GM12878 (cell line): Measurements from ENCODE around the gene ZSWIM9.

ENCODE experiments used
- ASH2L ChIP-seq: fragments of 300-600, 200-600 bp; sonication (generic); IDR thresholded peaks from 2 replicates; pipeline ENCODE4 v1.6.1; 2017; ENCODE audit warnings: low read depth, mild to moderate bottlenecking, borderline replicate concordance
- BRCA1 ChIP-seq: IDR thresholded peaks from 2 replicates; pipeline ENCODE4 v1.6.1; 2011; ENCODE audit warnings: low read depth, low read length, improper control_type of control experiment
- CHD2 ChIP-seq: IDR thresholded peaks from 2 replicates; pipeline ENCODE4 v1.6.1; 2011; ENCODE audit warnings: low read depth, low read length, improper control_type of control experiment, borderline replicate concordance
- JUNB ChIP-seq: IDR thresholded peaks from 2 replicates; pipeline ENCODE4 v1.6.1; 2016; ENCODE audit warnings: antibody characterized with exemption, mild to moderate bottlenecking
- LARP7 ChIP-seq: fragments of 450-650 bp; IDR thresholded peaks from 2 replicates; pipeline ENCODE4 v1.6.1; 2017; ENCODE audit warnings: mild to moderate bottlenecking
- NFIC ChIP-seq: IDR thresholded peaks from 2 replicates; pipeline ENCODE4 v1.6.1; 2012; ENCODE audit warnings: low read depth, mild to moderate bottlenecking, inconsistent platforms, low read length, moderate library complexity
- POLR2A ChIP-seq: IDR thresholded peaks from 2 replicates; pipeline ENCODE4 v1.6.1; 2011; ENCODE audit warnings: low read depth, mild to moderate bottlenecking, low read length
- POLR2AphosphoS2 ChIP-seq: IDR thresholded peaks from 2 replicates; pipeline ENCODE4 v1.6.1; 2011; ENCODE audit warnings: low read depth, mild to moderate bottlenecking, low read length, improper control_type of control experiment, moderate library complexity
- RCOR1 ChIP-seq: conservative IDR thresholded peaks from 2 replicates; pipeline ENCODE4 v1.6.1; 2012; ENCODE audit warnings: low read depth, low read length, improper control_type of control experiment
- ZBTB33 ChIP-seq: fragments of 450-650 bp; IDR thresholded peaks from 2 replicates; pipeline ENCODE4 v1.6.1; 2017; ENCODE audit warnings: mild to moderate bottlenecking
- TF ChIP-seq, protein P1 (sequence below), 3 experiments: IDR thresholded peaks in 2 of 3; conservative IDR thresholded peaks in 1 of 3; 2 replicates each; pipeline ENCODE4 v1.5.1; 2011; ENCODE audit warnings: low read depth in 3 of 3, low read length in 3 of 3, mild to moderate bottlenecking in 3 of 3, control low read depth in 2 of 3, moderate library complexity in 2 of 3, inconsistent platforms in 1 of 3, mixed read lengths in 1 of 3; ENCODE audit not compliant: control insufficient read depth in 2 of 3, insufficient read depth in 1 of 3; ENCODE audit errors: extremely low read depth in 1 of 3

GRCh38 chr19:48121909-48122371 lies 48.5 kb upstream of the ZSWIM9 start:
- TF ChIP-seq JUNB: no peak
- TF ChIP-seq CHD2: no peak
- no peak for TF ChIP-seq ZBTB33
- TF ChIP-seq LARP7: no peak
- TF ChIP-seq ASH2L: no peak
- TF ChIP-seq RCOR1: no peak
- TF ChIP-seq, protein P1, sequence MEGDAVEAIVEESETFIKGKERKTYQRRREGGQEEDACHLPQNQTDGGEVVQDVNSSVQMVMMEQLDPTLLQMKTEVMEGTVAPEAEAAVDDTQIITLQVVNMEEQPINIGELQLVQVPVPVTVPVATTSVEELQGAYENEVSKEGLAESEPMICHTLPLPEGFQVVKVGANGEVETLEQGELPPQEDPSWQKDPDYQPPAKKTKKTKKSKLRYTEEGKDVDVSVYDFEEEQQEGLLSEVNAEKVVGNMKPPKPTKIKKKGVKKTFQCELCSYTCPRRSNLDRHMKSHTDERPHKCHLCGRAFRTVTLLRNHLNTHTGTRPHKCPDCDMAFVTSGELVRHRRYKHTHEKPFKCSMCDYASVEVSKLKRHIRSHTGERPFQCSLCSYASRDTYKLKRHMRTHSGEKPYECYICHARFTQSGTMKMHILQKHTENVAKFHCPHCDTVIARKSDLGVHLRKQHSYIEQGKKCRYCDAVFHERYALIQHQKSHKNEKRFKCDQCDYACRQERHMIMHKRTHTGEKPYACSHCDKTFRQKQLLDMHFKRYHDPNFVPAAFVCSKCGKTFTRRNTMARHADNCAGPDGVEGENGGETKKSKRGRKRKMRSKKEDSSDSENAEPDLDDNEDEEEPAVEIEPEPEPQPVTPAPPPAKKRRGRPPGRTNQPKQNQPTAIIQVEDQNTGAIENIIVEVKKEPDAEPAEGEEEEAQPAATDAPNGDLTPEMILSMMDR (IDR thresholded peaks at IDR 0.05 in 2 of 3, conservative IDR thresholded peaks at IDR 0.05 in 1 of 3; ENCODE audit: control insufficient read depth in 2 of 3, extremely low read depth in 1 of 3, insufficient read depth in 1 of 3, low read depth in 3 of 3, low read length in 3 of 3): no peak
- TF ChIP-seq POLR2AphosphoS2: no peak
- no peak; the same call in 1 of the 2 replicates for TF ChIP-seq POLR2A
- no peak for TF ChIP-seq BRCA1
- no peak for TF ChIP-seq NFIC
